HG02943 (cell line): ENCODE measurements around the gene METTL8.
"Not testable (repeated sequence)": the region's sequence is repeated elsewhere in the genome, so short reads cannot be mapped to it uniquely, and the experiment has no call there.

Experiments
- ATAC-seq: cut with Tn5 transposase; IDR thresholded peaks from one replicate; pipeline ENCODE4 v1.9.1; 2021; ENCODE audit warnings: mild to moderate bottlenecking, low read depth, moderate library complexity; ENCODE audit not compliant: unreplicated experiment

Gene METTL8

DNA sequence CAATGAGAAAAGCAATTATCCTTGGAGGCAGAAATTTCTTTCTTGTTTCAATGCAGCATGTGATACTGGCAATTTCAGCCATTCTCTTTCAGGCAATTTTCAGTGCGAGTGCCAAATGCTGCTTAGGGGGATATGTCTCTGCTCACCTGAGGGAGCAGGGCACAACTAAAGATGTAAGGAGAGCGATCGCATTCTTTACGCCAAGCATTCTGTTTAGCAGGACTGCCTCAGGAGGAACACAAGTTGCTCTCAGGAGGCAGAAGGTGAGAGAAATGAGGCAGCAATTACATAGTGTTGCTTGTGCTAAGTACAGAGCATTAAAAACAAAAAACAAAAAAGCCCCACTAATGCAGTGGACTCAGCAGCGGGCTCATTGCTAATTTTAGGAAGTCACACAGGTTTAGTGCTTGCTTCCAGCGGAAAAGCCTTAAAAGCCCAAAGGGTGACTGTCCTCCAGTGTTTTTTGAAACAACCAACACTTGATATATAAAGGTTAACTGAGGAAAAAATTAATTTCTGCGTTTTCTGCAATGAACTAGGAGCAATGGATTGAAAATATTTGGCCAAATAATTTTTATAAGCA is 116.9 kb downstream of the METTL8 start:
- ATAC-seq = no peak

DNA sequence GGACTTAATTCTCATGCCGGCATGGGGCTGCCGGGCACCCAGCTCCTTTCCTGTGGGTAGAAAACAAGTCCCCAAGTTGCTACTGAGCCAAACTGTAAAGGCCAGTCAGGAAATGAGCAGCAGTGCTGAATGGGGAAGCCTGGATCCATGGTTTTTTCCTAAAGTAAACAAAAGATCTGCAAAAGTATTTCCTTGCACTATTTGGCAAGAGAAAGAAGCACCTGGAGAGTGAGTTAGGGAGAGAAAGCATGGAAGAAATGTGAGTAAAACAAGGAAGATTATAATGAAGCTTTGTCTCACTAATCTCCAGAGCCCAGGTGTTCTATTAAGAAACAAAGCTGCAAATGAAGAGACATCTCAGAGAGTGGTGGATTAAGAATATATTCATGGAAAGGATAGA is 117.6 kb downstream of the METTL8 start:
- ATAC-seq = no peak

DNA sequence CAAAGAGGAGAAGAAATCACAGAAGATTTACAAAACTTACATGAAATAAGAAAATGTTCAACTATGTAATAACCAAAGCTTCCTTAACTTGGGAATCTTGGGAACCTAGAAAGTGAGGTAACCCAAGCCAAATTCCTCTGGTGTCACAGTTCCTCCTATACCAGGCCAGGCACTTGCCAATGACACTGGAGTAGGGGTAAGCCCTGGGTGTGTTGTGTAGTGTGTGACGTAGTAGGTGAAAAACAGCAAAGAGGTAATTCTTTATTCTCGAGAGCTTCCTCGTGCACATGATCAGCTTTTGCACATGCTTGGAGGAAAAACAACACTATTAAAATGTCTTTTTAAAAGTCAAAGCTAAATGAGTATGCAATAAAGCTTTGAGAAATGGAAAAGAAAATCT is 118.0 kb downstream of the METTL8 start:
- ATAC-seq = no peak

DNA sequence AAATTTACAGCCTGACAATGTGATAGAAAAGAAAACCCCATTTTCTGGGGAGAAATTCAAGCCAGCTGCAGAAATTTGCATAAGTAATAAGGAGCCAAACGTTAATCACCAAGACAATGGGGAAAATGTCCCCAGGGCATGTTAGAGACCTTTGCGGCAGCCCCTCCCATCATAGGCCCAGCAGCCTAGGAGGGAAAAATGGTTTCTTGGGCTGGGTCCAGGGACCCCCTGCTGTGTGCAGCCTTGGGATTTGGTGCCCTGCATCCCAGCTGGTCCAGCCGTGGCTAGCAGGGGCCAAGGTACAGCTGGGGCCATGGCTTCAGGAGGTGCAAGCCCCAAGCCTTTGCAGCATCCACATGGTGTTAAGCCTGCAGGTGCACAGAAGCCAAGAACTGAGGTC is 121.6 kb downstream of the METTL8 start:
- ATAC-seq = not testable (repeated sequence)

DNA sequence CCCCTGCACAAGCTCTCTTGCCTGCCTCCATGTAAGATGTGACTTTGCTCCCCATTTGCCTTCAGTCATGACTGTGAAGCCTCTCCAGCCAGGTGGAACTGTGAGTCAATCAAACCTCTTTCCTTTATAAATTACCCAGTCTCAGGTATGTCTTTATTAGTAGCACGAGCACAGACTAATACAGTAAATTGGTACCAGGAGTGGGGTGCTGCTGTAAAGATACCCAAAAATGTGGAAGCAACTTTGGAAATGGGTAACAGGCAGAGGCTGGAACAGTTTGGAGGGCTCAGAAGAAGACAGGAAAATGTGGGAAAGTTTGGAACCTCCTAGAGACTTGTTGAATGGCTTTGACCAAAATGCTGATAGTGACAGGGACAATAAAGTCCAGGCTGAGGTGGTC is 122.2 kb downstream of the METTL8 start:
- ATAC-seq = not testable (repeated sequence)

DNA sequence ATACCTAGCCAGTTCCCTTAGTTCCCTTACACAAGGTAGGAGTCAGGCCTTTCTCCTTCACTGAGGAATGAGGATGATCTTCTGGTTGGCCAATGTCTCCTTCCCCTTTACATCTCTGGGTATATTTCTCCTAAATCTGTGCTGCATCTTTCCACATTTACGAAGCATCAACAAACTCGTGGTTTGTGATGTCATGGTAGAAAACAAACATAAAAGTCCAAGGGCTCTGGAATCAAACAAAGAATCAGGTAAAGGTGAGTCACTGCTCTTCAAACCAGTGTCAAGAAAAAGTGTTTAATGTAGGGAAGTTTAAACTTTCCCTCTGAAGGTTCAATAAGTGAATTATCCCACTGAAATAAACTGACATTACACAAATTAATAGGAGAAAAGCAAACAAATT is 122.9 kb downstream of the METTL8 start:
- no peak for ATAC-seq

DNA sequence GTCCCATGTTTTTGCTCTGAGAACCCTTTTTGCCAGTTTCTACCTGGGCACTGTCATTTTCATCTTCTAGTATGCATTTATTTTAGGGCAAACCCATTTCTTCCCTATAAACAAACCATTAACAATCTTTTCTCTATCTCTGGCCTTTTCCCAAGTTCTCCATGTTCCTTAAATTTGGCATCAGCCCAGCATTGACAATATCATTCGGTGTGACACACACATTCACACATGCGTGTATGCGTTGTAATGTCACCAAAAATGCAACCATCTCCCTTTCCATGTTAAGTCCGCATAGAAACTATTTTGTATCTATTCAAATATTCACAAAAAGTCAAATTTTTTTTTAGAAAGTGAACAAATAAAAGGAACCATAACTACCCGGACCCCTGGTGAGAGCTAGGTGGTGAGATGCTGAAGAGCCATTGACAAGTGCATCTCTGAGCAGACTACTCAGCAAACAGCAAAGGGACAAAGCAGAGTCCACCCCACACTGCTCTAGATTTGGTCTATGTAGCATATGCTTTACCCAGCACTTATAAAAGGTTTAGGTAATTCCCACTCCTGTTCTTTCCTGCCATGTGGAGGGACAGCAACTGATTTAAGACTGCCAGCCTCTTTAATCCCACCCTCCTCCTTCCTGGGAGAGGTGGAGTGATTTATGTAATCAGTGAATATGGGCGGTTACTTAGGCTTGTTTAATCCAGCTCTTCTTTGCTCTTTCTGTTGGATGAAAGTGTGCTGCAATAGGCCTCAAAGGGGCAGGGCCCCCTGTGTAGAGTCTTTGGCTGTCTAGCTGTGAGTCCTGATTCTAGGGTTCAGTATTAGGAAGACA is 124.1 kb downstream of the METTL8 start:
- no peak for ATAC-seq

DNA sequence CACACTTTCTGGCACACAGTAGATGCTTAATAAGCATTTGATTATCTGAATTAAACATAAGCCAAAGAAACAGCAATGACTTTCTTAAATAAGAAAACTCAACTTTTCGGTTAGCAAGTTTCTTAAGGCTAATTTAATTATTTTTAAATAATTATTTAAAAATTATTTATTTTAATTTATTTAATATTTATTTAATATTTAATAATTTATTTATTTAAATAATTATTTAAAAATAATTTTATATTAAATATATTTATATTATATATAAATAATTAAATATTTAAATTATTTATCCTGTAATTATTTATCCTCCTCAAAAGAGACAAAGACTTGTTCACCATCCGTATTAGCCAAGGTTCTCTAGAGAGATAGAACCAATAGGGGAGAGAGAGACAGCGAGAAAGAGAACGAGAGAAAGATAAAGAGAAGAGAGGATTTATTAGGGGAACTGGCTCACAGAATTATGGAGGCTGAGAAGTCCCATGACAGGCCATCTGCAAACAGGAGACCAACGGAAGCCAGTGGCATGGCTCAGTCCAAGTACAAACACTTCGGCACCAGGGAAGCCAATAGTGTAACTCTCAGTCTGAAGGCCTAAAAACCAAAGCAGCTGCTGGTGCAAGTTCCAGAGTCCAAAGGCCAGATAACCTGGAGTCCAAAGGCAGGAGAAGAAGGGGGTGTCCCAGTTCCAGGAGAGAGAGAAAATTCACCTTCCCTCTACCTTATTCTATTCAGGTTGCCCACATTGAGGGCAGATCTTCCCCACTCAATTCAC is 125.3 kb downstream of the METTL8 start:
- ATAC-seq = no peak

DNA sequence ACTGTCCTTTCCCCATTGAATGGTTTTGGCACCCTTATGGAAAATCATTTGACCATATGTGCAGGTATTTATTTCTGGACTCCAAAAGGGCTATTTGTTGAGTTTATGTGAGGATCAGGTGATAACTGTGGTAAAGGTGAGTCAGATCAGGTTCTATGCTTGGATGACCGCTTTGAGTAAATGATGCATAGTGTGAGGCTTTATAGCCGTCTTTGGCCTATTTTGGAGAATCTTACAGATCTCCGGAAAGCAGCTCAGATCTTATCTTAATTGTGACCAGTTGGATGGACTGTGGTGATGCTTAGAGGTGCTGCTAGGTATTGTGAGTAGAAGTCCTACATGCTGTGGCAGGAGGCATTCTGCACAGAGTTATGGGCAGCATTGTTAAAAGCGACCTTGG is 126.2 kb downstream of the METTL8 start:
- ATAC-seq = no peak

DNA sequence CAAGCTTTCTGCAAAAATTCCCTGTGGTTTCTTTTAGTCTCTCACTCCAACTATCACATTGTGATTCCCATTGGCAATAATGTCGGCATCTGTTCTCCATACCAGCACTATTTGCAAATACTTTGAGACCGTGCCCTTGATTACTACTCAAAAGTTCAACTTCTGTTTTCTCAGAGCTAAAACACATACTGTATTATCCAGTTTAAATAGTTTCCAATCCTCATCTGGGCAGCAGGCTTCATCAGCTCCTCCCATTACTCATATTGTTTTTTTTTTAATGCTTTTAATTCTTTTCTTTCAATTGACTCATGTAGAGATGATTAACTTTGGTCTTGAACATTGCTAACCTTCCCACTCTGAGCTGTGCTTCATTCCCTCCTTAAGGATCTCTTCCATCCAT is 135.8 kb downstream of the METTL8 start:
- no peak for ATAC-seq

DNA sequence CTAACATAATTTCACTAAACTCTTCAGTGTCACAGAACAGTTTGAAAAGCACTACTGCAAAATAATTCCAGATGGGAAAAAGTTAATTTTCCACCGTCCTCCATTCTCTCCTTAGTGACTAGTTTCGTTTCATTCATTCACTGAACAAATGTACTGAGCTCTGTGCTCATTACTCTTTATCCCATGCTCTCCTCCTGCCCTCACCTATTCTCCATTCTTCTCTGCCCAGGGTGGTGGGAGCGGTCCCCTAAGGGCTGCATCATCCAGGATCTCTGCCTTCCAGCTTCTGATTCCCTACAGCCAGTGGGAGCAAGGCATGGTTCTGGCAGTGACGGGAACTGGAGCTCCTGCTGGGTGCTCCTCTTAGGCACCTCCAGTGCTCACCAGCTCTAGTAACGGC is 139.2 kb downstream of the METTL8 start:
- ATAC-seq = no peak

DNA sequence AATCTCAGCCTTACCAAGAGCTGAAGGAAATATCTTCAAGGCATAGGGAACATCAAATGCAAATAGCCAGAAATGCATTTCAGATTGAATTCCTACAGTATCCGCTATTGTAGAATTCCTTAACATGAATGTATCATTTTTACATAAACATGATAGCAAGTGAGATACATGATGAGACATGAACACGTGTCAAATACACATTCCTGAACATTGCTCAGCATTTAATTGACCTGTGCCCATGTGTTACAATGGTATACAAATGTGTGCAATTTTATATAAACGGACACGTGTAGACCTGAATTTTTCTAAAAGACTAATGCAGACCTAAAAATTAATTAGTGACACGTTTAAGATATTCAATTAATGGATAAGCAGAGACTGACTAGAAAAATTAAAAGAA is 140.1 kb downstream of the METTL8 start:
- no peak for ATAC-seq

DNA sequence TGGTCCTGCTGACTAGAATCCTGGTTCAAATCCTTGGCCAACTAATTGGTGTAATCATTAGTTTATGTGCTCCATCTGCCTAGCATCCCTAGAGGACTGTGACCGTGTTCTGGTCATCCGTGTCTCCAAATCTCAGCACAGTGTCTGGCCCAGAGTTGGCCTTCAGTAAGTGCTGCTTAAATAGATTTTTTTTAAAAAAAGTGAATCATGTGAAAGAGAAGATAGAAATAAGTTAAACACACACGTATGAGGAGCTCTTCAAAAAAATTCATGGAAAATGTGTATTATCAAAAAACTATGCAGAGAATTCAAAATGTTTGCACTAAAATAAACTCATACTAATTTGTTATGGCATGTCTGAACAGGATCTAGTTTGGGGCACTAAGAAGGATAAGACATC is 143.8 kb downstream of the METTL8 start:
- ATAC-seq = no peak

DNA sequence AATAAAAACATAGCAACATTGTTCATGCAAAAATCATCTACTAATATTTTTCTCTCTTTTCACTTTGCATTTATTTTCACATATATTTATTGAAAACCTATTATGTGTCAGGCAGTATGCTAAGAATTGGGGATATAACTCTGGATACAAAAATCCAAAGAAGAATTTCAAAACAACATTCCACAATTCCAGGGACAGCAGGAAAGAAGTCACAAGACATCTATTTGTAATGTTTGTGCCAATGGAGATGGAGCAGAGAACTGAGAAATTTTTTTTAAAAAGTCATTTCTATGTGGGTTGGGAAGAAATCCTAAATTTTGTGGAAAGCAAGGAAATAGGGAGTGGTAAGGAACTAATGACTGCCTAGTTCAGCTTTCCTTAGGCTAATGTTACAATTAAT is 144.5 kb downstream of the METTL8 start:
- ATAC-seq = no peak

DNA sequence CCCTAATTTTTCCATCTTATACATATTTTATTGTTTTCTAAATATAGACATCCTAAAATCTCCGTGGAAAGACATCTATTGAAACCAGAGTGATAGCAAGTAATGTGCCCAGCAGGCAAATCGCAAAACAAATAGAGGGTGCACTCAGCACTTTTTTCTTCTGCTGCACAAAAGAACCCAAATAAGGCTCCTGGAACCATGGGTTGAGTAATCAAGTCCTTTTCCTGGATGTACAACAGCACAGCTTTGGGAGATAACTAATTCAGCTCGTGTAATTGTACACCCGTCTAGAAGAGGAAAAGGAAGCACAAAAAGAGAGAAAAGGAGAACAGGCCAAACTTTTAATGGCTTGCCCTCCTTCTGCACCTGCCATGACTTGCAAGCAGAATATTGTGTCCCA is 146.2 kb downstream of the METTL8 start:
- no peak for ATAC-seq

DNA sequence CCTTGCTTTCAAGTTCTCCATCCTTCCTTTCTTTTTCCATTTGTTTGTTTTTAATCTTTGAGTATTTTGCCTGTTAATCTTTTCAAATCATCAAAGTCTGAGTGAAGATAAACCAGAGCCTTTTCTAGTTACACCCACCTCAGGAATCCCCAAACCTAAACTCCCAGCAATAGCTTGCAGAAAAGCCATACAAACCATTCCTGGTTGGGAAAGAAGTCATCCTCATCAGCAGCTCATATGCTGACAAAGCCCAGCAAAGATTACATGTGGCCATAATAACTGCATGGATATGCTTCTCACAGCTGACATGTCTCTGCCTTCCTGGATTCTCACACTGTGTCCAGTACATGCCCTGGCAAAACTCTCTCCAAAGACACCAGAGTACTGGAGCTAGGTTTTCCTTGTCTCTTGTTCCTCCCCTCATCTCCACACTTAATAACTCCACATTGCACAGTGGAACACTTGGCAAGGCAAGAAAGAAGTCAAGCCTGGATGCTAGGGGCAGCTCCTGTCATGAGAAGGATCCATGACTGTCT is 146.7 kb downstream of the METTL8 start:
- no peak for ATAC-seq

DNA sequence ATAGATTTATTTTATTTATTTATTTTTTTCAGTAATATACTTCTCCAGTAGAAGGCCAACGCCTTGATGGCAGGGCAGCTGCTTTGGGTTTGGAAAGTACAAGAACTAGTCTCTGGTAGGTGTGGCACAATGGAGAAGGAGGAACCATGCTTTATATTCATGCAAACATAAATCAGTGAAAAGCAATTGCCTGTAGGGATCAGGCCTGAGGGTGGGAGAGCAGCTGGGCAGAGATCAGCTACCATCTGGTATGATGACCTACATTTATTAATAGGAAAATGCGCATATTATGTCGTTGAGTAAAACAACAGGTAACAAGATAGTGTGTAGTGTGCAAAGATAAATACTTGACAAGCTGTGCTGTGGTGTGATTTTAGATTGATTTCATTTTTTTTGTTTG is 152.7 kb downstream of the METTL8 start:
- ATAC-seq = no peak

DNA sequence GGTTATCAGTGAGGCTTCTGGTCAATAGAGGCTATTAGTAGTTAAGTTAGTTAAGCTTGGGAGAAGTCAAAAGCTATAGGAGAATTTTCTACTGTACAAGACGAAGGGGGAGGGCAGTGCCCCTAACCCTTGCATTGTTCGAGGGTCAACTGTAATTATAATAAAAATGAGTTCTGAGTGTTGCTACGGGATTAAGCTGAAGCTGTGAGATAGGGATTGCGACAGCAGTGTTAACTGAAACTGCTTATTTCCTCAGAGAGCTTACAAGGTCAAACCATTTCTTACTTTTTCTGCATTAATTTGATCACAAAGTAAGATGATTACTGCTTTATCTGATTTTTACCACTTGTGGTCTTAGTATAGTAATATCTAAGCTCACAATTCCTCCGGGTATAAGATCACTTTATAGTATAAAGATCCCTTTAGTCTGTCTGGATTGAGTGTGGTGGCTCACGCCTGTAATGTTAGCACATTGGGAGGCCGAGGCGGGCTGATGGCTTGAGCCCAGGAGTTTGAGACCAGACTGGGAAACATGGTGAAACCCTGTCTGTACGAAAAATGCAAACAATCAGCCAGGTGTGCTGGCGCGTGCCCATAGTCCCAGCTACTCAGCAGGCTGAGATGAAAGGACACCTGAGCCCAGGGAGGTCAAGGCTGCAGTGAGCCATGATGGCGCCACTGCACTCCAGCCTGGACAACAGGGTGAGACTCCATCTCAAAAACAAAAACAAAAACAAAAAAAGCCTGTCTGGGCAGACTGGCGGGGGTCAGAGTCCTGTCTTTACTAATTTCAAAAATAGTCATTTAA is 153.6 kb downstream of the METTL8 start:
- no peak for ATAC-seq

DNA sequence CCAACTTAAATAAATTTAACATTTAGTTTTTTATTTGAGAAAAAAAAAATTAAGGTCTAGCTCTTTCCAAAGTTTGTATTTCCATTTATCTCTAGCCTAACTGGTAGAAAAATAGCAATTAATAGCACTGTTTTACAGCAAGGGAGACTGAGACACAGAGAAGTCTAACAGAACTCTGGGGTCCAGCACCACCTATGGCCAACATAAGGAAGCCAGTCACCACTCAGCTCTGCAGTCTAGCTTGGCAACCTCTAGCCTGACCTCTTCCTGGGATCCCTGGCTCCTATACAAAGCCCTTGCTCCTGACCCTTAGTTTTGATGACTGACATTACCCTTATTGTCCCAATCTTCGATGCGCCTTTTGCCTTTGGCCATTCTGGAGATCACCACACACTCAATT is 159.0 kb downstream of the METTL8 start:
- ATAC-seq = no peak

DNA sequence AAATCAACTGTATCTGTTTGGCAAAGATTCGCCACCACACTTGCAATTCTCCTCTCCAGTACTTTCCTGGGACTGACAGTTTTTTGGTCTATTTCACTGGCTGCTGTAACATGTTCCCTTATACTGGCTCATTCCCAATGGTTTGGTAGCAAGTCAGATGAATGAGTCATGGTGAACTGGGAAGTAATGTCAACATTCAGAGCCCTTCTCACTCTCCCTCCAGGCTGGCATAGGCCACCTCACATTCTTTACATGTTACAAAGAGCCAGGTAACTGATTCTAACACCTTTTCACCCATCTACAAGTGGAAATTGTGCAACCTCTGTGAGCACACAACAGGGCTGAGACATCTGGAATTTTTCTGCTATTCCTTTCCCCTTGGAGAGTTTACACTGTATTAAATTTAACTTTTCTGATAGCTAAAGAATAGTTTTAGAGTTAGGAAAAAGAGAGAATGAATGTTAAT is 161.8 kb downstream of the METTL8 start:
- no peak for ATAC-seq
